Measurements from ENCODE around the gene PGA5. TPM values are rescaled to one million over a fixed set of nuclear protein-coding genes. Genes with fewer than 3 reads are reported as not detected.

Gene PGA5
- total RNA-seq, 3 donors from 2014 or later (not counting 1 experiment from before 2014, with no cell fraction given): not detected

DNA sequence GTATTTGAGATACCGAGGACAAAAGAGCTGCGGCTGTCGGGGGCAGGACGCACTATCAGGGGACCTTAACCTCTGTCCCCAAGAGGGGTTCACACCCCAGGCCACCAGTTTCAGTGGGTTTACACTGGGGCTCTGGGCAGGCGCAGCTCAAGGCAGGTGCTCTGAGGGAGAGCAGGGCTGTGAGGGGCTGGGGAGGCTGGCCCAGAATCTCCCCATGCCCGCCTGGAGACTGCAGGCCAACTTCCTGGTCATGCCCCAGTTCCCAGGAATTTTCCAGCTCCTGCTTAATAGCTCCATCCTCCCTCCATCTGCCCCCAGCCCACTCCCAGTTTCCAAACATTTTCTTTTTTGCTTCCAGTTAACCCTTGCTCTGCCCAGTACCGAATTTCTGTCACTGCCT, 45.3 kb upstream of the PGA5 start:
- no peaks in the 10 kb centered on the region for H3K27me3 ChIP-seq (ENCODE audit: control insufficient read depth, insufficient read depth, low read length)
- no peaks in the 10 kb centered on the region for H3K4me1 ChIP-seq (ENCODE audit: control insufficient read depth, insufficient read depth, low read length)
- no peaks in the 10 kb centered on the region for H3K36me3 Mint-ChIP-seq
- no peak overlapping the region for H3K27ac Mint-ChIP-seq
- no peaks in the 10 kb centered on the region for H3K9me3 ChIP-seq (ENCODE audit: control insufficient read depth, insufficient read depth, low read length)
- no peaks in the 10 kb centered on the region for H3K9me3 Mint-ChIP-seq
- H3K4me3 ChIP-seq (ENCODE audit: low read length): no peak overlapping the region
- H3K27me3 Mint-ChIP-seq (ENCODE audit: low read depth in 2 of 2): peaks cover 8% of the 10 kb centered on the region in 2 donors
- no peaks in the 10 kb centered on the region for H3K36me3 ChIP-seq (ENCODE audit: control insufficient read depth, insufficient read depth, low read length)
- ATAC-seq (no peak), DNase-seq (no peak)
- H3K27ac ChIP-seq (ENCODE audit: low read length): no peak overlapping the region
- no peak for TF ChIP-seq CTCF (IDR thresholded peaks at IDR 0.05)
- intact Hi-C loops (cut with micrococcal nuclease): no loop called here
- no peaks in the 10 kb centered on the region for H3K4me1 Mint-ChIP-seq
- no peak overlapping the region for H3K4me3 Mint-ChIP-seq
- WGBS (ENCODE audit: insufficient coverage): 85% methylated on average over 7 of the region's 7 CpGs

DNA sequence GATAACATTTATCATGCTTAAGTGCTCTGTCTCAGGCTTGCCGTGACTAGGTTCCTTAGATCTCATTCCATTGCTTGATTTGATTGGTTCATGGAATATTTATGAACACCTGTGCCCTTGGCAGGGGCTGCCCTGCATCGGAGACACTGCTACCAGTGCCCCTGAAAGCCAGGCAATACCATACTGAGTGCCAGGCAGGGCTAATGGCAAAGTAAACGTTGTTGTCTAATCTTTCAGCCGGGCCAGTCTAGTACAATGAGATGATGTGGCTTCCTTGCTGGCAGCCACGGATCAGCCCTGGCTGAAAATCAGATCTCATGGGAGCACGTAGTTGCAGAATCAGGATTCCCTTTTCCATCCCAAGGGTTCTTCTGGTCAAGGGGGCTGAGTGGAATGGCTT, 42.6 kb upstream of the PGA5 start:
- H3K4me1 ChIP-seq (ENCODE audit: control insufficient read depth, insufficient read depth, low read length): peaks cover 2% of the 10 kb centered on the region
- no peaks in the 10 kb centered on the region for H3K4me1 Mint-ChIP-seq
- intact Hi-C loops (cut with micrococcal nuclease): no loop called here
- H3K9me3 Mint-ChIP-seq: no peaks in the 10 kb centered on the region
- no peak overlapping the region for H3K27ac ChIP-seq (ENCODE audit: low read length)
- no peak for DNase-seq
- 89% methylated on average over 6 of the region's 6 CpGs for WGBS (ENCODE audit: insufficient coverage)
- no peak for TF ChIP-seq CTCF (IDR thresholded peaks at IDR 0.05)
- no peaks in the 10 kb centered on the region for H3K27me3 ChIP-seq (ENCODE audit: control insufficient read depth, insufficient read depth, low read length)
- no peak for ATAC-seq
- peaks cover 13 to 17% of the 10 kb centered on the region in 2 donors for H3K27me3 Mint-ChIP-seq (ENCODE audit: low read depth in 2 of 2)
- no peaks in the 10 kb centered on the region for H3K9me3 ChIP-seq (ENCODE audit: control insufficient read depth, insufficient read depth, low read length)
- no peak overlapping the region for H3K4me3 Mint-ChIP-seq
- H3K36me3 Mint-ChIP-seq: no peaks in the 10 kb centered on the region
- H3K4me3 ChIP-seq (ENCODE audit: low read length): no peak overlapping the region
- H3K27ac Mint-ChIP-seq: no peak overlapping the region
- no peaks in the 10 kb centered on the region for H3K36me3 ChIP-seq (ENCODE audit: control insufficient read depth, insufficient read depth, low read length)

GRCh38 chr11:61198948-61199523, 41.9 kb upstream of the PGA5 start:
- Mint-ChIP-seq H3K36me3 (no peaks in the 10 kb centered on the region), H3K27ac (no peak overlapping the region)
- intact Hi-C loops (cut with micrococcal nuclease): no loop called here

More at GRCh38 chr11:61198948-61199523, 41.9 kb upstream of the PGA5 start:
- no peak for TF ChIP-seq CTCF (IDR thresholded peaks at IDR 0.05)
- peaks cover 2% of the 10 kb centered on the region for H3K4me1 ChIP-seq (ENCODE audit: control insufficient read depth, insufficient read depth, low read length)
- no peak for ATAC-seq
- no peaks in the 10 kb centered on the region for H3K9me3 ChIP-seq (ENCODE audit: control insufficient read depth, insufficient read depth, low read length)
- H3K27ac ChIP-seq (ENCODE audit: low read length): no peak overlapping the region
- no peaks in the 10 kb centered on the region for H3K36me3 ChIP-seq (ENCODE audit: control insufficient read depth, insufficient read depth, low read length)
- WGBS (ENCODE audit: insufficient coverage): 83% methylated on average over 2 of the region's 4 CpGs
- H3K27me3 ChIP-seq (ENCODE audit: control insufficient read depth, insufficient read depth, low read length): no peaks in the 10 kb centered on the region
- H3K4me1 Mint-ChIP-seq: no peaks in the 10 kb centered on the region
- no peaks in the 10 kb centered on the region for H3K9me3 Mint-ChIP-seq
- DNase-seq: no peak
- H3K27me3 Mint-ChIP-seq (ENCODE audit: low read depth in 2 of 2): peaks cover 10 to 17% of the 10 kb centered on the region in 2 donors
- no peak overlapping the region for H3K4me3 ChIP-seq (ENCODE audit: low read length)
- H3K4me3 Mint-ChIP-seq: no peak overlapping the region
